ENCODE data around the gene COQ8B. TPM values are rescaled to one million over a fixed set of nuclear protein-coding genes. Genes with fewer than 3 reads are reported as not detected.

Gene COQ8B
- total and polyA plus RNA-seq, 2 donors from 2014 or later: 45.8 to 55.3 TPM

DNA sequence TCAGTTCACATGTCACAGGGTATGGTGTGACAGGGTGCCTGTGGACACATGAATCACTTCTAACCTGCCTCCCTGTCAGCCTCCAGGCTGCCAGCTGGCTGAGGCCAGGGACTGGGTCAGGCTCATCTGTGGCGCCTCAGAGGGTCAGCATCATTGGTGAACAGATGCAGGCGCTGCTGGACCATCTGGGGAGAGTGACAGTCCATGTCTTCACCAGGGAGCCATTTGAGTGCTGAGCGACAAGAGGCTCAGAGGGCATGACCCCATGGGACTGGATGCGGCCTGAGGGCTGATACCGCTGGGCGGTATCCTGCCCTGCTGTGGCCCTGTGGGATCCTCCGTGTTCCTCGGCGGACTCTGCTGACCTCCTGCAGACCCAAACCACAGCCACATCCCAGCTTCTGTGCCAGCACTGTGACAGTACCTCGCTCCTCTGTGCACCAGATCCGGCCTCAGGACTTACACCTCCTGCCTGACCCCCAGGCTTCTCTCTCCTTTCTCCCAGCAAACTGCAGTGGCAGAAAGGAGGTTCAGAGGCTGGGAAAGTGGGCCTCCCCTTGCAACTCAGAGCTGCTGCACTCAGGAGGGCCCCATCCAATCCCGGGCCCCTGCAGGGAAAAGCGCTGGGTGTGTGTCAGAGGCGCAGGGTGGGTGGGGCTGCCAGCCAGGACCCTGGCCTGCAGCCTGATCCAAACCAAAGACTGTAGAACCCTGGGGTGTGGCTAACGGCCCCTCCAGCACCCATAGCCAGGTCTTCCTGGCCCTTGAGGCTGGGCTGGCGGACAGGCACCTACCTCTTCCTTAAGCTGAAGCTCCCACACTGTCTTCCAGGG, 23.4 kb upstream of the COQ8B start:
- no peak overlapping the region for H3K9ac ChIP-seq (ENCODE audit: low read length in 3 of 3)
- peaks cover 4 to 26% (median 19%) of the 10 kb centered on the region in 3 donors for H3K36me3 ChIP-seq (ENCODE audit: control insufficient read depth in 2 of 3, insufficient read depth in 3 of 3, low read length in 3 of 3)
- H3K27ac ChIP-seq (ENCODE audit: low read depth in 2 of 2, low read length in 2 of 2): no peak overlapping the region
- H3K4me3 ChIP-seq (ENCODE audit: low read length in 3 of 3): no peak overlapping the region
- TF ChIP-seq, protein P1, sequence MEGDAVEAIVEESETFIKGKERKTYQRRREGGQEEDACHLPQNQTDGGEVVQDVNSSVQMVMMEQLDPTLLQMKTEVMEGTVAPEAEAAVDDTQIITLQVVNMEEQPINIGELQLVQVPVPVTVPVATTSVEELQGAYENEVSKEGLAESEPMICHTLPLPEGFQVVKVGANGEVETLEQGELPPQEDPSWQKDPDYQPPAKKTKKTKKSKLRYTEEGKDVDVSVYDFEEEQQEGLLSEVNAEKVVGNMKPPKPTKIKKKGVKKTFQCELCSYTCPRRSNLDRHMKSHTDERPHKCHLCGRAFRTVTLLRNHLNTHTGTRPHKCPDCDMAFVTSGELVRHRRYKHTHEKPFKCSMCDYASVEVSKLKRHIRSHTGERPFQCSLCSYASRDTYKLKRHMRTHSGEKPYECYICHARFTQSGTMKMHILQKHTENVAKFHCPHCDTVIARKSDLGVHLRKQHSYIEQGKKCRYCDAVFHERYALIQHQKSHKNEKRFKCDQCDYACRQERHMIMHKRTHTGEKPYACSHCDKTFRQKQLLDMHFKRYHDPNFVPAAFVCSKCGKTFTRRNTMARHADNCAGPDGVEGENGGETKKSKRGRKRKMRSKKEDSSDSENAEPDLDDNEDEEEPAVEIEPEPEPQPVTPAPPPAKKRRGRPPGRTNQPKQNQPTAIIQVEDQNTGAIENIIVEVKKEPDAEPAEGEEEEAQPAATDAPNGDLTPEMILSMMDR (IDR thresholded peaks at IDR 0.05; ENCODE audit: borderline replicate concordance, extremely low read depth, insufficient read depth): no peak
- FAIRE-seq (no peak), DNase-seq (no peak)
- H3K27me3 ChIP-seq (ENCODE audit: control insufficient read depth, insufficient read depth, low read length): no peaks in the 10 kb centered on the region
- H3K4me1 ChIP-seq (ENCODE audit: control insufficient read depth in 2 of 3, insufficient read depth in 2 of 3, low read depth in 1 of 3, low read length in 3 of 3): peaks cover 0 to 2% (median 0%) of the 10 kb centered on the region in 3 donors
- no peaks in the 10 kb centered on the region for H3K9me3 ChIP-seq (ENCODE audit: control insufficient read depth in 2 of 3, insufficient read depth in 1 of 3, low read length in 3 of 3)
- intact Hi-C loops (cut with DNase I): no loop called here

DNA sequence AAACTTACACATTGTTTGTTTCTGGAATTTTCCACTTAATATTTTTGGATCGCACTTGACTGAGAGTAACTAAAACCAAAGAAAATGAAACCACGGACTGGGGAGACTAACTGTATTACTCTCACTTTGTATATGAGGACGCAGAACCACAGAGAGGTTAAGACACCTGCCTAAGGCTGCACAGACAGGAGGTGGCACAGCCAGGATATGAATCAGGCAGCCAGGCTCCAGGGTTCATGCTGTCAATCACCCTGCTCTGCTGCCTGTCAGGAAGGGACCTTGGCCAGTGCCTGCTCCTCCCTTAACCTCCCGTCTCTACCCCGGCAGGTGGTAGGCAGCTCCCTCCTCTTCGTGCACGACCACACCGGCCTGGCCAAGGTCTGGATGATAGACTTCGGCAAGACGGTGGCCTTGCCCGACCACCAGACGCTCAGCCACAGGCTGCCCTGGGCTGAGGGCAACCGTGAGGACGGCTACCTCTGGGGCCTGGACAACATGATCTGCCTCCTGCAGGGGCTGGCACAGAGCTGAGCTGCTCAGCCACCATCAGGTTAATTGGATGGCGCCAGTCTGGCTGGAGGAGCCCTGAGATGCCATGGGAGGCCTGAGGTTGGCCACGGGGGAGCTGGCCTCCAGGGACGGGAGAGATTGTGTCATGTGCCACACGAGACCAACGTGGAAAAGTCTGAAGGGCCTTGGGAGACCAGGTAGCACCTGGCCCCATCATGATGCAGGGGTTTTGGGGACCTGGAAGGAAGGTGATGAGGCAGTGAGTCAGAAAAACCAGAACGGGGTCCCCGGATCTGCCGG, 22.5 kb upstream of the COQ8B start:
- Histone ChIP-seq H3K27ac (ENCODE audit: low read depth in 2 of 2, low read length in 2 of 2) (no peak overlapping the region), H3K9me3 (ENCODE audit: control insufficient read depth in 2 of 3, insufficient read depth in 1 of 3, low read length in 3 of 3) (no peaks in the 10 kb centered on the region), H3K4me1 (ENCODE audit: control insufficient read depth in 2 of 3, insufficient read depth in 2 of 3, low read depth in 1 of 3, low read length in 3 of 3) (no peaks in the 10 kb centered on the region), H3K9ac (ENCODE audit: low read length in 3 of 3) (no peak overlapping the region), H3K4me3 (ENCODE audit: low read length in 3 of 3) (no peak overlapping the region), H3K27me3 (ENCODE audit: control insufficient read depth, insufficient read depth, low read length) (no peaks in the 10 kb centered on the region), H3K36me3 (ENCODE audit: control insufficient read depth in 2 of 3, insufficient read depth in 3 of 3, low read length in 3 of 3) (peaks cover 4 to 32% (median 21%) of the 10 kb centered on the region in 3 donors)
- DNase-seq (no peak), FAIRE-seq (no peak)
- intact Hi-C loops (cut with DNase I): no loop called here
- TF ChIP-seq, protein P1 (IDR thresholded peaks at IDR 0.05; ENCODE audit: borderline replicate concordance, extremely low read depth, insufficient read depth): no peak

DNA sequence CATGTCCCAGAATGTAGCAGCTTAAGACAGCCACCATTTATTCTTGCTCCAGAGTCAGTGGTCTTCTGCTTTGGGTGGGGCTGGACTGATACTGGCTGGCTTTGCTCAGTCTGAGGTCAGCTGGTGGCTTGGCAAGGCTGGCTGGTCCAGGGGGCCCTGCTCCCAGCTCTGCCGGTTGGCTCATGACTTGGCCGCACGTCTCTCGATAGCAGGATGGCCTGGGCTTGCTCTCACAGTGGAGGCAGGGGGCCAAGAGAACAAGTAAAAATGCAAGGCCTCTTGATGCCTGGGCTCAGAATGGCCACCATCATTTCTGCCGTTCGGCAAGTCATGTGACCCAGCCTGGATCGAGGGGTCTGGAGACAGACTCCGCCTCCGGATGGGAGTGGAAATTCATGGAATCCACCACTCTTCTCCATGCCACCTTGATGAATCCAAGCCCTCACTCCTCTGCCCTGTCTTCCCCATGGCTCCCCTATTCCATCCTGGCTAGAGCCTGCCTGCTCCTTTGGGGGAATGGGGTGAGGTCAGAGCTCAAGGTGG, 20.5 kb upstream of the COQ8B start:
- Histone ChIP-seq H3K36me3 (ENCODE audit: control insufficient read depth in 2 of 3, insufficient read depth in 3 of 3, low read length in 3 of 3) (peaks cover 4 to 50% (median 34%) of the 10 kb centered on the region in 3 donors), H3K9ac (ENCODE audit: low read length in 3 of 3) (no peak overlapping the region), H3K4me3 (ENCODE audit: low read length in 3 of 3) (no peak overlapping the region), H3K27ac (ENCODE audit: low read depth in 2 of 2, low read length in 2 of 2) (no peak overlapping the region), H3K9me3 (ENCODE audit: control insufficient read depth in 2 of 3, insufficient read depth in 1 of 3, low read length in 3 of 3) (no peaks in the 10 kb centered on the region), H3K4me1 (ENCODE audit: control insufficient read depth in 2 of 3, insufficient read depth in 2 of 3, low read depth in 1 of 3, low read length in 3 of 3) (no peaks in the 10 kb centered on the region), H3K27me3 (ENCODE audit: control insufficient read depth, insufficient read depth, low read length) (no peaks in the 10 kb centered on the region)
- FAIRE-seq (no peak), DNase-seq (no peak)
- TF ChIP-seq, protein P1 (IDR thresholded peaks at IDR 0.05; ENCODE audit: borderline replicate concordance, extremely low read depth, insufficient read depth): no peak
- intact Hi-C loops (cut with DNase I): no loop called here
